Choroid plexus epithelial cell (primary cell): ENCODE results near the gene CRX.
"Not testable (repeated sequence)": the region's sequence is repeated elsewhere in the genome, so short reads cannot be mapped to it uniquely, and the experiment has no call there.

Source experiments
- DNase-seq: peaks from one replicate; pipeline ENCODE4 v3.0.0-alpha.2; 2010; ENCODE audit warnings: low read depth
- H3K4me3 ChIP-seq: 2 replicates; pipeline ENCODE4 v1.5.1; 2011; ENCODE audit warnings: low read depth, mild to moderate bottlenecking, control low read depth, low read length, moderate library complexity
- TF ChIP-seq, protein P1 (sequence below): conservative IDR thresholded peaks from 2 replicates; pipeline ENCODE4 v1.5.1; 2011; ENCODE audit warnings: low read depth, mild to moderate bottlenecking, control low read depth, inconsistent platforms, low read length, moderate library complexity

The CRX gene

GRCh38 chr19:47797996-47798903, 23.5 kb upstream of the CRX start:
- no peak for DNase-seq
- H3K4me3 ChIP-seq = no peak overlapping the region
- TF ChIP-seq, protein P1, sequence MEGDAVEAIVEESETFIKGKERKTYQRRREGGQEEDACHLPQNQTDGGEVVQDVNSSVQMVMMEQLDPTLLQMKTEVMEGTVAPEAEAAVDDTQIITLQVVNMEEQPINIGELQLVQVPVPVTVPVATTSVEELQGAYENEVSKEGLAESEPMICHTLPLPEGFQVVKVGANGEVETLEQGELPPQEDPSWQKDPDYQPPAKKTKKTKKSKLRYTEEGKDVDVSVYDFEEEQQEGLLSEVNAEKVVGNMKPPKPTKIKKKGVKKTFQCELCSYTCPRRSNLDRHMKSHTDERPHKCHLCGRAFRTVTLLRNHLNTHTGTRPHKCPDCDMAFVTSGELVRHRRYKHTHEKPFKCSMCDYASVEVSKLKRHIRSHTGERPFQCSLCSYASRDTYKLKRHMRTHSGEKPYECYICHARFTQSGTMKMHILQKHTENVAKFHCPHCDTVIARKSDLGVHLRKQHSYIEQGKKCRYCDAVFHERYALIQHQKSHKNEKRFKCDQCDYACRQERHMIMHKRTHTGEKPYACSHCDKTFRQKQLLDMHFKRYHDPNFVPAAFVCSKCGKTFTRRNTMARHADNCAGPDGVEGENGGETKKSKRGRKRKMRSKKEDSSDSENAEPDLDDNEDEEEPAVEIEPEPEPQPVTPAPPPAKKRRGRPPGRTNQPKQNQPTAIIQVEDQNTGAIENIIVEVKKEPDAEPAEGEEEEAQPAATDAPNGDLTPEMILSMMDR = no peak

DNA sequence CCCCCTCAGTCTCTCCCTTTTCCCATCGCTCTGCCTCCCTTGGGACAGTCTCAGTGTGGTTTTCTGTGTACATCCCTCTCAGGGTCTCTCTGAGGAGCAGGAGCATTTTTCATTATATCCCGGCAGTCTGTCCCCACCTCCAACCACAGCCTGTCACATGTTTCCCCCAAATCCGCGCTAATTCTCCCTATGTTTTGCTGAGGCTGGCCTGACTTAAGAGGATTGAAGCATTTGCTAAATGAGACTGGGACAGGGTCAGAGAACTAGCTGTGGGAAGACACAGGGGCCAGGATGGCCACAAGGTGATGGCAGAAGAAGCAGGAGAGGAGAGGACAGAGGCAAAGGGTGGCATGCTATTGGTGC, 22.9 kb upstream of the CRX start:
- DNase-seq = no peak
- TF ChIP-seq, protein P1 = no peak
- no peak overlapping the region for H3K4me3 ChIP-seq

DNA sequence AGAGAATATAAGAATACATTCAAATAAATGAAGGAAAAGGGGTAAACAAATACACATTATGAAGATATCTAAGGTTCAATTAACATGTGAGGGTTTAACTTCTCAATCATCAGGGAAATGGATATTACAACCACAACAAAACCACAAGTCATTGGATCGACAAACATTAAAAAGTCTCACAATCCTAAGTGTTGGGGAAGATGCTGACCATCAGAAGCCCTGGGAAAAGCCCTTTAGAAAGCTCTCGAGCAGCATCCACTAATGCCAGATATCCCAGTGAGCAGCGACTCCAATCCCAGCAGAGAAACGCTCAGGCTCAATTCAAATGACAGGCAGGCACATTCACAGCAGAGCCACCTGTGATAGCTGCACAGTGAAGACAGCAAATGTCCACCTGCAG, 20.5 kb upstream of the CRX start:
- no peak for DNase-seq
- no peak overlapping the region for H3K4me3 ChIP-seq
- TF ChIP-seq, protein P1 = no peak

DNA sequence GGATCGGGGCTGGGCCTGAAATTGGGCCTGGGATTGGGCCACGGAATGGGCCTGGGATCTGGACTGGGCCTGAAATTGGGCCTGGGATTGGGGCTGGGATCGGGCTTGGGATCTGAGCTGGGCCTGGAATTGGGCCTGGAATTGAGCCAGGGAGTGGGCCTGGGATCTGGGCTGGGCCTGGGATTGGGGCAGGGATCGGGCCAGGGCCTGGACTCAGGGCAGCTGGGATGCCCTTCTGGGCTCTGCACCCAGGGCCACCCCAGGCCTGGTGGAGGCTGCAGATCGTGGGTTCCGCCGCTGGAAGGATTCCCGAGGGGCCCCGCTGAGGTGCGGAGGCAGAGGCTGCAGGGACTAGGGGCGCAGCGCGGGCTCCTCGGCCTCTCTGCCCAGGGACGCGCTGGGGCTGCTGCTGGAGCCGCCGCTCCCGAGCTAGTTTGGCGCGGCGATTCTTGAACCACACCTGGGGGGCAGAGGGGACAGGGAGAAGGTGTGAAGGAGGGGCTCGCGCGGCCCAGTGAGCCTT, 19.2 kb upstream of the CRX start:
- TF ChIP-seq, protein P1 = no peak
- no peak overlapping the region for H3K4me3 ChIP-seq
- no peak for DNase-seq

DNA sequence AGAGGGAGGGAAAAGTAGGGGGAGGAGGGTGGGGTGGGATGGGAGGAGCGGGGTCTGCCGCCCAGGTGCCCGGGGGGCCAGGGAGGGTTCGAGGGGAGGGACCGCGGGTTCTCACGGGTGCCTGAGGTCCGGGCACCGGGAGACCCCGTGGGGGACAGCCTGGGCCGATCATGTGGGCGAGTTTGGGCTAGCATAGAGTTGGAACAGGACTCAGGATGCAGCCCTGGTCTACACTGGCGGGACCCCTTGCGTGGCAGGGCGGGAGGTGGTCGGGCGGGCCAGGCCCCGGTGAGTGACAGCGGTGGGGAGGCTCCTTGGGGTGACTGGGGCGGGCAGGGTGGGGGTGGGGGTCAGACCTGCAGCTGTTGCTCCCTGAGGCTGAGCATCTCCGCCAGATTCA, 18.6 kb upstream of the CRX start:
- H3K4me3 ChIP-seq, DNase-seq: not testable (repeated sequence)

- DNase-seq, H3K4me3 ChIP-seq: not testable (repeated sequence)
Observed at GRCh38 chr19:47803671-47804070, 18.1 kb upstream of the CRX start.

DNA sequence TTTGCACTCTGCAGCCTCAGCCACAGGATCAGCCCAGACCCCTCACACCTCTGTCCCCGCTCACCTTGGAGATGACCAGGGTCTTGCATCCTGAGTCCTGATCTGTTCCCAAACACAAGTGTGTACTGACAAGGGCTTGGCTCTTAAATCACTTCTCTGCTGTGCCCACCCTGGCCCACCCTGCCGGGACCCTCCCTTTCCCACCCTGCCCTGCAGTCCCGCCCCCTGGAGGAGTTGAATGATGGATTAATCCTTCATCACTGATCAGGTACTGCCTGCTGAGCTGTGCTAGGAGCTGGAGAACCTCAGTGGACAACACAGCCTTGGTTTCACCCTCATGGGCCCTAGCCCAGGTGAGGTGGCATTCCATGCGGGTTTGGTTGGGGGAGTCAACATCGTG, 17.3 kb upstream of the CRX start, which contains the start of gene TPRX1:
TPRX1 (minus strand) TSS at position 101 of the 400 bp plus-strand sequence; CDS start at position 89, 12 bp downstream.
- not testable (repeated sequence) for DNase-seq, H3K4me3 ChIP-seq

DNA sequence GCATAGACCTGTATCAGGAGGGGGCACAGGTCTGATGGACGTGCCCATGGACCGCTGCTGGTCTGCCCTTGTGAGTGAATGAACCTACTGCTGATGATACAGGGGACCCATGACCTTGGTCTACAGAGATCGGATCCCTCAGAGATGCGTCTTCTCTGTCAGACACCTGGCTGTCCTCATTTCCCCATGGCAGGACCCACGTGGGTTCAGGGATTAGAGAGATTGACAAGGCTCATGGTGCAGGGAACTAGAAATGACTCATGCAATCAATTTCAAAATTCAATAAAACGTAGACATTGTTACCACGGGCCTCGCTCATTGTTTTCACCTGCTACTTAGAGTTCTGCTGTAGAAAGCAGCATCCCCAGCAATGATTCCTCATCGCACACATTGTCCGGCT, 16.4 kb upstream of the CRX start:
- no peak overlapping the region for H3K4me3 ChIP-seq
- TF ChIP-seq, protein P1 = no peak
- no peak for DNase-seq
